HepG2 (cell line): Measurements from ENCODE around the gene NACAD. TPM values are rescaled to one million over a fixed set of nuclear protein-coding genes. Genes with fewer than 3 reads are reported as not detected.
A peak's percentile ranks its signal among the peaks of the same experiment; 100 is the strongest.

Experiments
- CREB1 ChIP-seq, 2 experiments: fragments of 450-650 bp in 1 of 2; IDR thresholded peaks; 2 replicates each; pipeline ENCODE4 v1.6.1; 2016 to 2017; ENCODE audit warnings: control low read depth in 1 of 2, mild to moderate bottlenecking in 1 of 2, missing compliant biosample characterization in 1 of 2, missing genetic modification characterization in 1 of 2
- CTCF ChIP-seq: sonication (generic); formaldehyde crosslinking; IDR thresholded peaks from 2 replicates; pipeline ENCODE4 v1.5.0; 2020; ENCODE audit warnings: mild to moderate bottlenecking, missing genetic modification reagents, moderate library complexity
- GMEB1 ChIP-seq: sonication (generic); formaldehyde crosslinking; IDR thresholded peaks from 2 replicates; pipeline ENCODE4 v1.5.1; 2020; ENCODE audit warnings: missing genetic modification reagents, mild to moderate bottlenecking, borderline replicate concordance
- HNRNPLL ChIP-seq: fragments of 200-400 bp; formaldehyde crosslinking; IDR thresholded peaks from 2 replicates; pipeline ENCODE4 v1.6.1; 2017; ENCODE audit warnings: mild to moderate bottlenecking, low read depth, low read length; ENCODE audit not compliant: poor library complexity, severe bottlenecking
- JUN ChIP-seq: sonication (generic); formaldehyde crosslinking; IDR thresholded peaks from 2 replicates; pipeline ENCODE4 v1.4.0; 2020; ENCODE audit warnings: mild to moderate bottlenecking, missing genetic modification reagents
- KMT2B ChIP-seq: IDR thresholded peaks from 2 replicates; pipeline ENCODE4 v1.6.1; 2016; ENCODE audit warnings: missing genetic modification reagents, missing compliant biosample characterization
- MTF1 ChIP-seq: sonication (generic); formaldehyde crosslinking; IDR thresholded peaks from 2 replicates; pipeline ENCODE4 v1.5.0; 2020; ENCODE audit warnings: missing genetic modification reagents
- SOX6 ChIP-seq, 2 experiments: fragments of 450-650 bp in 1 of 2; sonication (generic) in 1 of 2; formaldehyde crosslinking in 1 of 2; IDR thresholded peaks; 2 replicates each; pipeline versions ENCODE4 v1.4.0 to v1.6.1; 2017 to 2020; ENCODE audit warnings: antibody characterized with exemption in 1 of 2, mild to moderate bottlenecking in 1 of 2, missing genetic modification reagents in 1 of 2
- TOE1 ChIP-seq: sonication (generic); formaldehyde crosslinking; IDR thresholded peaks from 2 replicates; pipeline ENCODE4 v1.4.0; 2020; ENCODE audit warnings: mild to moderate bottlenecking, missing genetic modification reagents
- ZBTB44 ChIP-seq: sonication (generic); formaldehyde crosslinking; IDR thresholded peaks from 2 replicates; pipeline ENCODE4 v1.4.0; 2020; ENCODE audit warnings: missing genetic modification reagents
- ZKSCAN1 ChIP-seq: fragments of 150-350 bp; IDR thresholded peaks from 2 replicates; pipeline ENCODE4 v1.6.1; 2014; ENCODE audit warnings: low read length
- ZNF577 ChIP-seq: sonication (generic); formaldehyde crosslinking; IDR thresholded peaks from 2 replicates; pipeline ENCODE4 v1.4.0; 2020; ENCODE audit warnings: mild to moderate bottlenecking, low read depth, missing genetic modification reagents, borderline replicate concordance
- ZNF580 ChIP-seq: IDR thresholded peaks from 2 replicates; pipeline ENCODE4 v1.6.1; 2016; ENCODE audit warnings: low read depth, borderline replicate concordance
- polyA plus RNA-seq, 8 experiments: library from polyadenylated mRNA; depleted of rRNA in 3 of 8; stranded (reverse) in 7 of 8; unstranded in 1 of 8; fragments of >200 nt; fragmentation: Illumina TruSeq in 4 of 8; extraction: Trizol in 4 of 8; gene quantifications; 2 replicates each; pipeline versions ENCODE4 v1.2.1 to v1.2.3, GENCODE V29; 2011 to 2016; ENCODE audit warnings: low read depth in 4 of 8, missing spikeins in 1 of 8, mixed read lengths in 1 of 8; ENCODE audit not compliant: insufficient read depth in 1 of 8
- total RNA-seq, 5 experiments: library from RNA; depleted of rRNA; stranded (reverse); fragments of >200 nt; fragmentation: Illumina TruSeq; extraction: Trizol; gene quantifications; 2 replicates each; pipeline ENCODE4 v1.2.3, GENCODE V29; 2016; ENCODE audit warnings: low read depth in 1 of 5
- TF ChIP-seq, protein P1 (sequence below): sonication (generic); formaldehyde crosslinking; IDR thresholded peaks from 2 replicates; pipeline ENCODE4 v1.4.0; 2020; ENCODE audit warnings: missing genetic modification reagents
- TF ChIP-seq, protein P2 (sequence below): sonication (generic); formaldehyde crosslinking; IDR thresholded peaks from 2 replicates; pipeline ENCODE4 v1.4.0; 2020; ENCODE audit warnings: missing genetic modification reagents
- TF ChIP-seq, protein P3 (sequence below): sonication (generic); formaldehyde crosslinking; IDR thresholded peaks from 2 replicates; pipeline ENCODE4 v1.4.0; 2020; ENCODE audit warnings: missing genetic modification reagents, borderline replicate concordance

Gene NACAD
- total and polyA plus RNA-seq, 2 of the 13 experiments (the other 11 are each of a cell fraction or from before 2014, with no cell fraction given) = 0.04 TPM; not detected in 1

DNA sequence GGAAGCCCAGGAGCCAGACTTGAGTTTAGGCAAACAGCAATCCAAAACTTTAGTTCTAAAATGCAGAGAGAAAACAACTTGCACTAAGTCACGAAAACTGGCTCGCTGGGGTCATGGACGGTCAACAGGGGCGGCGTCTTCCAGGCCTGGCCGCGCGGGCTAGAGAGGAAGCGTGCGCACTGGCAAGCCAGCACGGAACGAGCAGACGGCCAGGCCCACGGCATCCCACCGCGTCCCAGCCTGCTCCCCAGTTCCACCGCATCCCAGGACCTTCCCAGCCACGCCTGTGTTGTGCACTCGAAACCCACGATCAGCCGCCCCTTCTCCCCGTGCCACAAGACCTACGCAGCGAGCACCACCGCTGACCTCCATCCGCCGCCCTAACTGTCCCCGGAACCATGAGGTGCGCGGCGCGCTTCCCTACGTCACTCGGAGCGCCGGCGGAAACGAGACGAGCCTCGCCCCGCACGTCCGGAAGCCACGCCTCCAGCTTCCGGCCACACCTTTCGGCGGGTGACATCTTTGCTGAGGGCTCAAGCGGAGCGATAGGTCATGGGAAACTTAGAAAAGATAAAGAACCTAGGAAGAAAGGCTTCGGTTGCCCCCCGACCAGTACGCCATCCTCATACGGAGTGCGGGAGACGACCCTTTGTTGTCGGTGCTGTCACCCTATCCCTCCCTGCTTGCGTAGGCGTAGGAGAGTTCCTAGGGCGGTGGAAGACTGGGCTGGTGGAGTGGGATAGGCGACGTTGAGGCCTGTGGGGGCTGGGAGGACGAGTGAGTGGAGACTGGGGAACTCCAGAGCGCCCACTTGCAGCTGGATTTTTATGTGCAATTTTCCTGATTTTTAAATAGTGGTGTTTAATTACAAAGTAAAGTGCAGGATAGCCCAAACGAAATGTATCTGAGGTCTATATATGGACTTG, 22.8 kb upstream of the NACAD start, which contains the start of gene TBRG4 (continued):
- TF ChIP-seq, protein P1, sequence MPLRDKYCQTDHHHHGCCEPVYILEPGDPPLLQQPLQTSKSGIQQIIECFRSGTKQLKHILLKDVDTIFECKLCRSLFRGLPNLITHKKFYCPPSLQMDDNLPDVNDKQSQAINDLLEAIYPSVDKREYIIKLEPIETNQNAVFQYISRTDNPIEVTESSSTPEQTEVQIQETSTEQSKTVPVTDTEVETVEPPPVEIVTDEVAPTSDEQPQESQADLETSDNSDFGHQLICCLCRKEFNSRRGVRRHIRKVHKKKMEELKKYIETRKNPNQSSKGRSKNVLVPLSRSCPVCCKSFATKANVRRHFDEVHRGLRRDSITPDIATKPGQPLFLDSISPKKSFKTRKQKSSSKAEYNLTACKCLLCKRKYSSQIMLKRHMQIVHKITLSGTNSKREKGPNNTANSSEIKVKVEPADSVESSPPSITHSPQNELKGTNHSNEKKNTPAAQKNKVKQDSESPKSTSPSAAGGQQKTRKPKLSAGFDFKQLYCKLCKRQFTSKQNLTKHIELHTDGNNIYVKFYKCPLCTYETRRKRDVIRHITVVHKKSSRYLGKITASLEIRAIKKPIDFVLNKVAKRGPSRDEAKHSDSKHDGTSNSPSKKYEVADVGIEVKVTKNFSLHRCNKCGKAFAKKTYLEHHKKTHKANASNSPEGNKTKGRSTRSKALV (CRISPR knock-in tag) = peak; percentile 82
- TF ChIP-seq HNRNPLL (peak; percentile 79), ZNF580 (peak; percentile 95; the same call in 1 of the 2 replicates), GMEB1 (peak; percentile 97), ZKSCAN1 (no peak), KMT2B (CRISPR knock-in tag) (peak; percentile 92), MTF1 (CRISPR knock-in tag) (0 out of 2 replicates have a peak, but pooled peaks have one; percentile 59), TOE1 (CRISPR knock-in tag) (no peak), SOX6 (IDR thresholded peaks at IDR 0.05) (no peak), SOX6 (CRISPR knock-in tag; IDR thresholded peaks at IDR 0.05) (peak; percentile 88), ZBTB44 (peak; percentile 75; the same call in 1 of the 2 replicates), ZNF577 (no peak), JUN (peak; percentile 72), CTCF (CRISPR knock-in tag) (peak; percentile 55), CREB1 (IDR thresholded peaks at IDR 0.05) (peak; percentile 98), CREB1 (CRISPR knock-in tag; IDR thresholded peaks at IDR 0.05) (peak; percentile 100)
- TF ChIP-seq, protein P2, sequence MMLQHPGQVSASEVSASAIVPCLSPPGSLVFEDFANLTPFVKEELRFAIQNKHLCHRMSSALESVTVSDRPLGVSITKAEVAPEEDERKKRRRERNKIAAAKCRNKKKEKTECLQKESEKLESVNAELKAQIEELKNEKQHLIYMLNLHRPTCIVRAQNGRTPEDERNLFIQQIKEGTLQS = no peak; the same call in 1 of the 2 replicates
- TF ChIP-seq, protein P3, sequence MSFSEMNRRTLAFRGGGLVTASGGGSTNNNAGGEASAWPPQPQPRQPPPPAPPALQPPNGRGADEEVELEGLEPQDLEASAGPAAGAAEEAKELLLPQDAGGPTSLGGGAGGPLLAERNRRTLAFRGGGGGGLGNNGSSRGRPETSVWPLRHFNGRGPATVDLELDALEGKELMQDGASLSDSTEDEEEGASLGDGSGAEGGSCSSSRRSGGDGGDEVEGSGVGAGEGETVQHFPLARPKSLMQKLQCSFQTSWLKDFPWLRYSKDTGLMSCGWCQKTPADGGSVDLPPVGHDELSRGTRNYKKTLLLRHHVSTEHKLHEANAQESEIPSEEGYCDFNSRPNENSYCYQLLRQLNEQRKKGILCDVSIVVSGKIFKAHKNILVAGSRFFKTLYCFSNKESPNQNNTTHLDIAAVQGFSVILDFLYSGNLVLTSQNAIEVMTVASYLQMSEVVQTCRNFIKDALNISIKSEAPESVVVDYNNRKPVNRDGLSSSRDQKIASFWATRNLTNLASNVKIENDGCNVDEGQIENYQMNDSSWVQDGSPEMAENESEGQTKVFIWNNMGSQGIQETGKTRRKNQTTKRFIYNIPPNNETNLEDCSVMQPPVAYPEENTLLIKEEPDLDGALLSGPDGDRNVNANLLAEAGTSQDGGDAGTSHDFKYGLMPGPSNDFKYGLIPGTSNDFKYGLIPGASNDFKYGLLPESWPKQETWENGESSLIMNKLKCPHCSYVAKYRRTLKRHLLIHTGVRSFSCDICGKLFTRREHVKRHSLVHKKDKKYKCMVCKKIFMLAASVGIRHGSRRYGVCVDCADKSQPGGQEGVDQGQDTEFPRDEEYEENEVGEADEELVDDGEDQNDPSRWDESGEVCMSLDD = peak; percentile 69; the same call in 1 of the 2 replicates
